ENCODE results near the gene TCF7L1.

DNA sequence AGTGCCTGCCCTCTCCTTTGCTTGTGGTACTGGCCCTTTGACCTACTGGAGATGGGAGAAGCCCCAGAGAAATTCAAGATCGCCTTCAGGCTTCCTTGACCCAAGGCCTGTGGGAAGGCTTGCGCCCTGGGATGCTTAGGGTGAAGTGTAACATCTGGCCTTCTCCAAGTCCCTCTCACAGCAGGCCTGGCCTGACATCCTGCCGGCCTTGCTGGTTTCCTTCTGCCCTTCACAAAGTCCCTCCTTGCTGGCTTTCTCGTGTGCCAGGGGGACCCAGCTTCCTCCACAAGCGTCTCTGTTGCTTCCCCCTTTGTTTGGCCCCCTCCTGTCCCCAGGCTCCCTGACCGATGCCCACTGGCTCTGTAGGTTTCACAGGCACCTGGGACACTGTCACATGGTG is 26.4 kb downstream of the TCF7L1 start:
- TF ChIP-seq, protein P1, sequence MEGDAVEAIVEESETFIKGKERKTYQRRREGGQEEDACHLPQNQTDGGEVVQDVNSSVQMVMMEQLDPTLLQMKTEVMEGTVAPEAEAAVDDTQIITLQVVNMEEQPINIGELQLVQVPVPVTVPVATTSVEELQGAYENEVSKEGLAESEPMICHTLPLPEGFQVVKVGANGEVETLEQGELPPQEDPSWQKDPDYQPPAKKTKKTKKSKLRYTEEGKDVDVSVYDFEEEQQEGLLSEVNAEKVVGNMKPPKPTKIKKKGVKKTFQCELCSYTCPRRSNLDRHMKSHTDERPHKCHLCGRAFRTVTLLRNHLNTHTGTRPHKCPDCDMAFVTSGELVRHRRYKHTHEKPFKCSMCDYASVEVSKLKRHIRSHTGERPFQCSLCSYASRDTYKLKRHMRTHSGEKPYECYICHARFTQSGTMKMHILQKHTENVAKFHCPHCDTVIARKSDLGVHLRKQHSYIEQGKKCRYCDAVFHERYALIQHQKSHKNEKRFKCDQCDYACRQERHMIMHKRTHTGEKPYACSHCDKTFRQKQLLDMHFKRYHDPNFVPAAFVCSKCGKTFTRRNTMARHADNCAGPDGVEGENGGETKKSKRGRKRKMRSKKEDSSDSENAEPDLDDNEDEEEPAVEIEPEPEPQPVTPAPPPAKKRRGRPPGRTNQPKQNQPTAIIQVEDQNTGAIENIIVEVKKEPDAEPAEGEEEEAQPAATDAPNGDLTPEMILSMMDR (IDR thresholded peaks at IDR 0.05): no peak
- TF ChIP-seq POLR2AphosphoS5 (IDR thresholded peaks at IDR 0.05) (no peak), POLR2A (IDR thresholded peaks at IDR 0.05; ENCODE audit: low read depth) (no peak)

Measured in esophagus muscularis mucosa (tissue), 3 donors.